ENCODE results near the gene FBP1.

GRCh38 chr9:94645901-94646300, 6.6 kb upstream of the FBP1 start:
- TF ChIP-seq CTCF (IDR thresholded peaks at IDR 0.05) (no peak), POLR2A (IDR thresholded peaks at IDR 0.05) (no peak)
